IPS DF 19.7 (cell line): Measurements from ENCODE around the gene AGTR1.
"Not testable (repeated sequence)": the region's sequence is repeated elsewhere in the genome, so short reads cannot be mapped to it uniquely, and the experiment has no call there.

Experiments
- DNase-seq: peaks from one replicate; pipeline ENCODE4 v3.0.0-alpha.2; 2013; ENCODE audit warnings: low read depth, low spot score

AGTR1 gene

GRCh38 chr3:148758303-148758884 is 60.7 kb downstream of the AGTR1 start:
- no peak for DNase-seq

- DNase-seq: no peak
Measured at GRCh38 chr3:148759430-148759829, 61.7 kb downstream of the AGTR1 start.

GRCh38 chr3:148763156-148763680 is 65.5 kb downstream of the AGTR1 start:
- no peak for DNase-seq

GRCh38 chr3:148763986-148764935 is 66.6 kb downstream of the AGTR1 start:
- DNase-seq: no peak

- no peak for DNase-seq
Measured at GRCh38 chr3:148772361-148772760, 74.7 kb downstream of the AGTR1 start.

GRCh38 chr3:148772835-148773234 is 75.1 kb downstream of the AGTR1 start:
- DNase-seq: no peak

GRCh38 chr3:148773805-148774204 is 76.1 kb downstream of the AGTR1 start:
- DNase-seq: no peak

- DNase-seq: no peak
Measured at GRCh38 chr3:148778926-148779325, 81.2 kb downstream of the AGTR1 start.

GRCh38 chr3:148785026-148785425 is 87.3 kb downstream of the AGTR1 start:
- not testable (repeated sequence) for DNase-seq

GRCh38 chr3:148786159-148786558 is 88.5 kb downstream of the AGTR1 start:
- not testable (repeated sequence) for DNase-seq

- DNase-seq: no peak
Measured at GRCh38 chr3:148789146-148789545, 91.4 kb downstream of the AGTR1 start.

GRCh38 chr3:148789906-148790305 is 92.2 kb downstream of the AGTR1 start:
- no peak for DNase-seq

- DNase-seq: no peak
Measured at GRCh38 chr3:148790370-148790769, 92.7 kb downstream of the AGTR1 start.

- no peak for DNase-seq
Measured at GRCh38 chr3:148790851-148791735, 93.4 kb downstream of the AGTR1 start.

GRCh38 chr3:148791920-148792319 is 94.2 kb downstream of the AGTR1 start:
- DNase-seq: no peak

- DNase-seq: no peak
Measured at GRCh38 chr3:148792516-148792915, 94.8 kb downstream of the AGTR1 start.
